Astrocyte (in vitro differentiated cells and primary cell): Measurements from ENCODE around the gene PXT1.
"Not testable (repeated sequence)": the region's sequence is repeated elsewhere in the genome, so short reads cannot be mapped to it uniquely, and the experiment has no call there.

ENCODE experiments used
- CTCF ChIP-seq: IDR thresholded peaks from 2 replicates; pipeline ENCODE4 v1.5.1; 2011; ENCODE audit warnings: low read depth, mild to moderate bottlenecking, inconsistent platforms, low read length, moderate library complexity; ENCODE audit not compliant: insufficient read depth
- EZH2 ChIP-seq: IDR thresholded peaks from 2 replicates; pipeline ENCODE4 v1.6.1; 2012; ENCODE audit warnings: mild to moderate bottlenecking, low read length, inconsistent platforms; ENCODE audit not compliant: insufficient read depth

GRCh38 chr6:36409718-36410117 is 32.9 kb downstream of the PXT1 start:
- TF ChIP-seq CTCF, EZH2: not testable (repeated sequence)
